Stimulated activated CD8-positive, alpha-beta memory T cell treated with anti-CD3 and anti-CD28 coated beads, Interleukin-7, amount 100 ng/mL, for 24 hours (primary cell): ENCODE results near the gene MAGI2.

Experiments
- DNase-seq: peaks from one replicate; pipeline ENCODE4 v3.0.0-alpha.2; 2020; ENCODE audit warnings: low read depth

MAGI2 gene

GRCh38 chr7:79257959-79258358 lies 195.5 kb downstream of the MAGI2 start:
- DNase-seq: no peak

- DNase-seq: no peak
These were observed 207.7 kb downstream of the MAGI2 start for GRCh38 chr7:79245623-79246249.

DNA sequence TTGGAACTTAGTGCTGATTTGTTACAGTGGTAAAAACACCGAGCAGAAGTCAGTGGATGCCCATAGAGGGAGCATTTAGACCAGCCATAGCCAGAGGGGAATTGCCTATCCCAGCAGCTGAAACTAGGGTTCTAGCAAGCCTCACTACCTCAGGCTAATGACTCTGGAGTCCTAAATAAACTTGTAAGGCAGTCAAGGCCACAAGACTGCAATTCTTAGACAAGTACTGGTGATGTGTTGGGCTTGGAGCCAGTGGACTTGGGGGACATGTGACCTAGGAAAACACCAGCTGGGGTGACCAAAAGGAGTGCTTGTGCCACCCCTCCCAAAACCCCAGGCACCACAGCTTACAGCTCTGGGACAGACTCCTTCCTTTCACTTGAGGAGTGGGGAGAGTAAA lies 209.0 kb downstream of the MAGI2 start:
- DNase-seq: no peak

GRCh38 chr7:79241288-79242060 lies 212.0 kb downstream of the MAGI2 start:
- no peak for DNase-seq

DNA sequence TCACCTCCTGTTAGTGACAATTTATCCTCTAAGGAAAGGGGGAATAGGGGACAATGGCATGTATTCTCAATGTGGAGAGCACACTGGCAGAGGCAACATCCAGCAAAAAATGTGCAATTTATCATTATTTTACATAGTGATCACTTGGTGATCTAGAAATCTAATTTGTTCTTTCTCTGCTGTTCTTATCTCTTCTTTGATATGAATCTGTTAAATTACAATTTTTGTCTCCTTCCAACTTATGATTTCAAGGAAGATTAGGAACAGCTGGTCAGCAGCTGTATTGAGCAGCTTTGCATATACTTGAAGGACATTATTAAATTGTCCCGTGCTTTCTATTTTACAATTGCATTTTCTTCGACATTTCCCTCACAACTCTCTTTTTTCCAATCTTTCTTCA lies 213.1 kb downstream of the MAGI2 start:
- DNase-seq: no peak

- DNase-seq: no peak
These were observed 217.0 kb downstream of the MAGI2 start for GRCh38 chr7:79236352-79237028.

DNA sequence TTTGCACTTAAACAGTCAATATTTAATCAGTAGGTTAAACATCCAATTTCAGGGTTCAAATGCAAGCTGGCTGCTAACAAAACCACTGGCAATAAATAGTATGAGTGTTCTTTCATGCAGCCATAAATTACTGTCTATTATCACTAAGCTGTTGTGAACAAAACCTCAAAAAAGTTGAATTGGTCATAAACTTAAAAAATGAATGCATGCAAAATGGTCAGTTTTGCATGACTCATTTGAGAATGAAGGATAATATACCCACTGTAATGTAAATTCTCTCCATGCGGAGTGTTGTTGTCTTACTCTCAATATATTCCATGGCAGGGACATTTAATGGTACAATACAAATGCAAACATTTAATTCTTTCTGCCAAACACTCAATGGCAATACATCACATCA lies 226.4 kb downstream of the MAGI2 start:
- no peak for DNase-seq

DNA sequence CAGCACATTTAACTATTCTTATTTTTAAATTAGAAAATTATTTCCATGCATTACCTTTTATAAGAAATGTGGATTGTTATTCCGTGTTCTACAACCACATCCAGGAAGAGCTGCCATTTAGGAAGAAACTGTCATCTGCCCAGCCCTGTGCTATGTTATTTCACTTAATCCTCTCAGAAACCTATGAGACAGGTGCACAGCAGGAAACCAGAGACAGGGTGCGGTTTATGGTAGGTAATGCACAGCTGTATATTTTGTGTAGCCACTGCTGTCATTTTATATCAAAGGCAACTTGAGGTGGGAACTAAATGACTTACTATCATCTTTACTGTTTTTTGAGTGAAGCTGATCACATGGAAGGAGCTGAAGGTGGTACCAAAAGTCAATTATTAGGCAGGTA lies 232.3 kb downstream of the MAGI2 start:
- DNase-seq: no peak

GRCh38 chr7:79217976-79218626 lies 235.4 kb downstream of the MAGI2 start:
- DNase-seq: no peak

GRCh38 chr7:79217468-79217867 lies 236.0 kb downstream of the MAGI2 start:
- DNase-seq: no peak

- no peak for DNase-seq
These were observed 237.2 kb downstream of the MAGI2 start for GRCh38 chr7:79216236-79216635.

DNA sequence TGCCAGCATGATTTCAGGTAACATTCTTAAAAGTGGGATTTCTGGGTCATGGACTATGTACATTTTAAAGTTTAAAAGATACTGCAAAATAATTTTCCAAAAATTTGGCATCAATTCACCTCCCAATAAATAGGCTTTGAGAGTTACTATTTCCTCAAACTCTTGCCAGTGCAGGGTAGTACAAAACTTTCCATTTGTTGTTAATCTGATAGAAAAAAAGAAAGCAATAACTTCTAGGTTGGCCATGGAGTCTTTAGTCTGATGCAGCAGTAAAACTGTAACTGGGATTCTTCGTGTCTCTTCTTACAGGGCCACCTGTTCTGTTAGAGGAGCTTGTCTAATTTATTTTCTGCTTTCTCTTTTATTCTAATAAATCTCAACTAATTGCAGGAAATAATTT lies 241.1 kb downstream of the MAGI2 start:
- no peak for DNase-seq

DNA sequence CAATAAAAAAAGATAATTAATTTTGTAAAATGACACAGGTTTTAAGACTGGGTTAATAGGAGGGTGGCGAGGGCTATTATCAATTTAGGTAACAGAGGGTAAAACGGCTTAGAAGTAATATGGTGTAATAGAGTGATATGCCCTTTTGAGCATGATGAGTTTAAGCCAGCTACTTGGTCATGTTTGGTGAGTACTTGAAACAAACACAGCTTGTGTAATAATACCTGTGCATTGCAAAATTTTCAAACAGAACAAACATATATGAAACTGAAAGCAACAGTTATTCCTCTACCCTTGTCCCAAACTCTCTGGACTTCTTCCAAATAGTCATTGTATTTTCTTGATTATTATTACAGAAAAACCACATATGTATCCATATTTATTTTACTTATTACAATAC lies 241.7 kb downstream of the MAGI2 start:
- no peak for DNase-seq

GRCh38 chr7:79199961-79200360 lies 253.5 kb downstream of the MAGI2 start:
- DNase-seq: no peak

DNA sequence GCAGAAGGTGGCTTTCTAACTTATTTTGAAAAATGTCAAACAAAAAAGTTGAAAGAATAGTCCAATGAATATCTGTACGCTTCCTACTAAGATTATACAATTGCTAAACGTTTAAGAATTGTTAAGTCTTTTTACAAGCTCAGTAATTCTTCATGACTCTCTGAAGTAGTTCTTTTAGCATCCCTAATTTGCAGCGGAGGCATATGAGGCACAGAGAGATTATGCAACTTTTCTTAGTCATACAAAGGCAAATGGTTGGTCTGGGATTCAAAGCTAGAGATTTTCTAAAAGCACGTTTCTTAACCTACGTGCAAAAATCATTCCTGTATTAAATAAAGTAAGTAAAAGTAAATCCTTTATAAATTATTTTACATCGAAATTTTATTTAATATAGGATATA lies 254.2 kb downstream of the MAGI2 start:
- no peak for DNase-seq

GRCh38 chr7:79185605-79186004 lies 267.9 kb downstream of the MAGI2 start:
- DNase-seq: no peak

- DNase-seq: no peak
These were observed 271.2 kb downstream of the MAGI2 start for GRCh38 chr7:79182283-79182682.

- no peak for DNase-seq
These were observed 272.9 kb downstream of the MAGI2 start for GRCh38 chr7:79180533-79180932.

- DNase-seq: no peak
These were observed 276.5 kb downstream of the MAGI2 start for GRCh38 chr7:79176859-79177477.

- no peak for DNase-seq
These were observed 278.1 kb downstream of the MAGI2 start for GRCh38 chr7:79175374-79175773.

- no peak for DNase-seq
These were observed 288.2 kb downstream of the MAGI2 start for GRCh38 chr7:79165225-79165624.

DNA sequence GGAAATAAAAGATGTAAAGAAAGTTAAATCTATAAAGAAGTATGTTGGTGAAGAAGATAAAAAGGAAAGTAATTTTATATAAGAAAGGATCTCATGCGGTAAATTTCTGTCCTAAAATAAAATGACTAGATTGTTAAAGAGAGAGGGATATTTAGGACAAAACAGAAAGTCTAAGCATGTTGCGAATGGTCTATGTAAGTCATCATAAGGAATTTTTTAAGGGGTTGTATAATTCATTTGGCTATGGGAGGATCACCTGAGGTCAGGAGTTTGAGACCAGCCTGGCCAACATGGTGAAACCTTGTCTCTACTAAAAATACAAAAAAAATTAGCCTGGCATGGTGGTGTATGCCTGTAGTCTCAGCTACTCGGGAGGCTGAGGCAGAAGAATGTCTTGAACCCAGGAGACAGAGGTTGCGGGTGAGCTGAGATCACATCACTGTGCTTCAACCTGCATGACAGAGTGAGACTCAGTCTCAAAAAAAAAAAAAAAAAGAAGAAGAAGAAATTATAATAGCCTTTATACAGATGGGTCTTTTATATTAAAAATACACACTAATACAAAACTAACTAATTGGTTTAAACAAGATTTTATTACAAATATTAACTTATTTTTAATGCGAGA lies 294.3 kb downstream of the MAGI2 start:
- DNase-seq: no peak
